OCI-LY7 (cell line): ENCODE results near the gene GLTP. TPM values are rescaled to one million over a fixed set of nuclear protein-coding genes. Genes with fewer than 3 reads are reported as not detected.

Experiments used
- BruUV-seq: library from RNA; stranded (reverse); fragments of 400-500 nt; replicated peaks from 2 replicates; lab custom pipeline; 2021; lab: Mats Ljungman, UMichigan
- CTCF ChIA-PET: fragments of 300-600 bp; sonication (Branson Sonifier 250); formaldehyde crosslinking; loops from one replicate; lab custom pipeline; 2022; ENCODE audit warnings: antibody characterized with exemption; ENCODE audit not compliant: unreplicated experiment; lab: Charles Lee
- POLR2A ChIA-PET: fragments of 300-600 bp; sonication (Branson Sonifier 250); formaldehyde crosslinking; loops from one replicate; lab custom pipeline; 2022; ENCODE audit warnings: antibody characterized with exemption; lab: Charles Lee
- DNase-seq: peaks from one replicate; pipeline ENCODE4 v3.0.0-alpha.2; 2015; ENCODE audit warnings: low spot score
- H2AFZ ChIP-seq: fragments of 200-600 bp; sonication (generic), shearing (Covaris generic); 2 replicates; pipeline ENCODE4 v1.6.1; 2014; ENCODE audit warnings: mild to moderate bottlenecking, antibody characterized with exemption, low read length, moderate library complexity
- H3K27ac ChIP-seq: fragments of 200-600 bp; sonication (generic); 2 replicates; pipeline ENCODE4 v1.5.1; 2014; ENCODE audit warnings: mixed run types, low read depth, mild to moderate bottlenecking, moderate library complexity, low read length, inconsistent platforms; ENCODE audit not compliant: poor library complexity, severe bottlenecking
- H3K36me3 ChIP-seq: fragments of 200-600 bp; sonication (generic); 2 replicates; pipeline ENCODE4 v1.6.1; 2014; ENCODE audit warnings: mild to moderate bottlenecking, antibody characterized with exemption, low read length, moderate library complexity, mixed read lengths; ENCODE audit not compliant: insufficient read depth
- H3K4me1 ChIP-seq: fragments of 200-600 bp; sonication (generic); 2 replicates; pipeline ENCODE4 v1.5.1; 2014; ENCODE audit warnings: mild to moderate bottlenecking, low read length; ENCODE audit not compliant: insufficient read depth, poor library complexity, severe bottlenecking
- H3K4me2 ChIP-seq: fragments of 200-600 bp; sonication (generic); 2 replicates; pipeline ENCODE4 v1.6.1; 2014; ENCODE audit warnings: mild to moderate bottlenecking, low read length
- H3K4me3 ChIP-seq: fragments of 200-600 bp; sonication (generic); 2 replicates; pipeline ENCODE4 v1.5.1; 2014; ENCODE audit warnings: mild to moderate bottlenecking, low read depth, low read length; ENCODE audit not compliant: poor library complexity, severe bottlenecking
- H3K79me2 ChIP-seq: fragments of 200-600 bp; sonication (generic); 2 replicates; pipeline ENCODE4 v1.6.1; 2016; ENCODE audit warnings: low read depth, mild to moderate bottlenecking, low read length, moderate library complexity, mixed read lengths; ENCODE audit not compliant: insufficient read depth
- H3K9me2 ChIP-seq: fragments of 200-600 bp; sonication (generic); 2 replicates; pipeline ENCODE4 v1.6.1; 2016; ENCODE audit warnings: mild to moderate bottlenecking, low read length, mixed read lengths; ENCODE audit not compliant: insufficient read depth
- H3K9me3 ChIP-seq: fragments of 200-600 bp; sonication (generic); 2 replicates; pipeline ENCODE4 v1.6.1; 2014; ENCODE audit warnings: mild to moderate bottlenecking, mixed run types, low read length, mixed read lengths
- H4K20me1 ChIP-seq: fragments of 200-600 bp; sonication (generic); 2 replicates; pipeline ENCODE4 v1.6.1; 2014; ENCODE audit warnings: mild to moderate bottlenecking, antibody characterized with exemption, low read length, moderate library complexity, mixed read lengths; ENCODE audit not compliant: insufficient read depth
- EZH2phosphoT487 ChIP-seq: fragments of 200-600 bp; sonication (generic); IDR thresholded peaks from 2 replicates; pipeline ENCODE4 v1.6.1; 2018; ENCODE audit warnings: low read depth, borderline replicate concordance, mild to moderate bottlenecking, mixed run types, antibody characterized with exemption, low read length, moderate library complexity, mixed read lengths
- intact Hi-C: fragments of 100-400 bp; cut with micrococcal nuclease; formaldehyde crosslinking; loops from one replicate; pipeline ENCODE4 v1.10.0; 2022; ENCODE audit not compliant: unreplicated experiment
- total RNA-seq, 2 experiments: library from RNA; depleted of rRNA in 1 of 2; stranded (reverse); fragments of >200 nt in 1 of 2; shearing (Covaris generic) in 1 of 2; gene quantifications; 2 replicates each; pipeline ENCODE4 v1.2.3, GENCODE V29; 2014 to 2022
- TF ChIP-seq, protein P1 (sequence below): fragments of 200-600 bp; sonication (generic); conservative IDR thresholded peaks from 2 replicates; pipeline ENCODE4 v1.5.1; 2014; ENCODE audit warnings: mild to moderate bottlenecking, antibody characterized with exemption, low read length, moderate library complexity, mixed read lengths

Gene GLTP
- total RNA-seq, 2 experiments from 2014 or later: 24.0 to 27.3 TPM

- H3K27ac ChIP-seq: no peak overlapping the region
- CTCF ChIA-PET: interaction anchor here (1.0 kb wide), 1 partner anchor 23 kb away, joined by 3 read pairs; no protein-coding TSS in a partner anchor
- H3K4me2 ChIP-seq: no peak overlapping the region
- no peak for DNase-seq
- no peaks in the 10 kb centered on the region for H3K79me2 ChIP-seq
- H4K20me1 ChIP-seq: no peaks in the 10 kb centered on the region
- TF ChIP-seq EZH2phosphoT487: no peak
- TF ChIP-seq, protein P1, sequence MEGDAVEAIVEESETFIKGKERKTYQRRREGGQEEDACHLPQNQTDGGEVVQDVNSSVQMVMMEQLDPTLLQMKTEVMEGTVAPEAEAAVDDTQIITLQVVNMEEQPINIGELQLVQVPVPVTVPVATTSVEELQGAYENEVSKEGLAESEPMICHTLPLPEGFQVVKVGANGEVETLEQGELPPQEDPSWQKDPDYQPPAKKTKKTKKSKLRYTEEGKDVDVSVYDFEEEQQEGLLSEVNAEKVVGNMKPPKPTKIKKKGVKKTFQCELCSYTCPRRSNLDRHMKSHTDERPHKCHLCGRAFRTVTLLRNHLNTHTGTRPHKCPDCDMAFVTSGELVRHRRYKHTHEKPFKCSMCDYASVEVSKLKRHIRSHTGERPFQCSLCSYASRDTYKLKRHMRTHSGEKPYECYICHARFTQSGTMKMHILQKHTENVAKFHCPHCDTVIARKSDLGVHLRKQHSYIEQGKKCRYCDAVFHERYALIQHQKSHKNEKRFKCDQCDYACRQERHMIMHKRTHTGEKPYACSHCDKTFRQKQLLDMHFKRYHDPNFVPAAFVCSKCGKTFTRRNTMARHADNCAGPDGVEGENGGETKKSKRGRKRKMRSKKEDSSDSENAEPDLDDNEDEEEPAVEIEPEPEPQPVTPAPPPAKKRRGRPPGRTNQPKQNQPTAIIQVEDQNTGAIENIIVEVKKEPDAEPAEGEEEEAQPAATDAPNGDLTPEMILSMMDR: no peak
- H3K9me3 ChIP-seq: no peaks in the 10 kb centered on the region
- intact Hi-C loops: no loop called here
- no peaks in the 10 kb centered on the region for H3K9me2 ChIP-seq
- H3K4me3 ChIP-seq: no peak overlapping the region
- H2AFZ ChIP-seq: no peak overlapping the region
- H3K36me3 ChIP-seq: 0 out of 2 replicates have a peak, but pooled peaks cover 7% of the 10 kb centered on the region
- POLR2A ChIA-PET: interaction anchor here (0.7 to 1.8 kb wide), 3 partner anchors 10 to 19 kb away, joined by 3 to 7 read pairs (median 3); no protein-coding TSS in a partner anchor
- H3K4me1 ChIP-seq: peaks cover 7% of the 10 kb centered on the region
- no TSS peak for BruUV-seq
These were observed 11.9 kb downstream of the GLTP start for GRCh38 chr12:109868182-109869051.

GRCh38 chr12:109864916-109865315 lies 15.4 kb downstream of the GLTP start:
- no peak for DNase-seq
- H3K4me1 ChIP-seq: peaks cover 7% of the 10 kb centered on the region
- H3K4me3 ChIP-seq: no peak overlapping the region
- H3K27ac ChIP-seq: no peak overlapping the region
- ChIA-PET POLR2A (interaction anchor here (0.7 kb wide), 1 partner anchor 453 kb away, joined by 3 read pairs; no protein-coding TSS in a partner anchor), CTCF (interaction anchor here (0.6 kb wide), 1 partner anchor 327 kb away, joined by 3 read pairs; no protein-coding TSS in a partner anchor)
- no peaks in the 10 kb centered on the region for H4K20me1 ChIP-seq
- no TSS peak for BruUV-seq
- intact Hi-C loops: no loop called here
- H2AFZ ChIP-seq: no peak overlapping the region
- TF ChIP-seq EZH2phosphoT487: no peak
- TF ChIP-seq, protein P1: no peak
- no peak overlapping the region for H3K4me2 ChIP-seq
- H3K79me2 ChIP-seq: no peaks in the 10 kb centered on the region
- H3K9me3 ChIP-seq: no peaks in the 10 kb centered on the region
- no peaks in the 10 kb centered on the region for H3K9me2 ChIP-seq
- no peaks in the 10 kb centered on the region for H3K36me3 ChIP-seq
